SK-N-SH (cell line): ENCODE results near the gene SFMBT2. TPM values are rescaled to one million over a fixed set of nuclear protein-coding genes. Genes with fewer than 3 reads are reported as not detected.
A peak's percentile ranks its signal among the peaks of the same experiment; 100 is the strongest.

Experiments used
- CTCF ChIA-PET: fragments of 300-600, 350-600 bp; formaldehyde crosslinking; extraction: SDS; loops from one replicate; lab custom pipeline; 2021; lab: Yijun Ruan, JAX
- POLR2A ChIA-PET: fragments of 350-600 bp; sonication (Branson Sonifier 250); formaldehyde crosslinking; extraction: SDS; loops from one replicate; lab custom pipeline; 2020; ENCODE audit warnings: antibody characterized with exemption, inconsistent platforms; lab: Yijun Ruan, JAX
- DNase-seq: peaks from one replicate; pipeline ENCODE4 v3.0.0; 2012
- H2AFZ ChIP-seq: fragments of 200-600 bp; sonication (generic); 2 replicates; pipeline ENCODE4 v1.8.1; 2016; ENCODE audit warnings: antibody characterized with exemption, mild to moderate bottlenecking, low read depth
- H3F3A ChIP-seq: fragments of 200-600 bp; sonication (generic); replicated peaks from 2 replicates; pipeline ENCODE3; 2016; ENCODE audit warnings: antibody characterized with exemption, mild to moderate bottlenecking; ENCODE audit not compliant: insufficient read depth
- H3K27ac ChIP-seq, 2 experiments: fragments of 200-500 bp in 1 of 2; fragments of 200-600 bp in 1 of 2; sonication (Bioruptor generic) in 1 of 2; sonication (generic), shearing (Covaris generic) in 1 of 2; 2 replicates each; pipeline versions ENCODE4 v1.5.1 to v1.6.1; 2014 to 2016; ENCODE audit warnings: low read depth in 2 of 2, inconsistent platforms in 1 of 2, low read length in 1 of 2, mild to moderate bottlenecking in 1 of 2, mixed read lengths in 1 of 2
- H3K27me3 ChIP-seq: fragments of 200-600 bp; sonication (generic), shearing (Covaris generic); 2 replicates; pipeline ENCODE4 v1.6.1; 2016; ENCODE audit warnings: mixed run types; ENCODE audit not compliant: insufficient read depth
- H3K36me3 ChIP-seq, 2 experiments: fragments of 200-500 bp in 1 of 2; fragments of 200-600 bp in 1 of 2; sonication (Bioruptor generic) in 1 of 2; sonication (generic) in 1 of 2; replicated peaks in 1 of 2; 2 replicates each; pipeline versions ENCODE3 to v1.5.1; 2014 to 2016; ENCODE audit warnings: low read length in 1 of 2, mild to moderate bottlenecking in 1 of 2; ENCODE audit not compliant: insufficient read depth in 2 of 2, control insufficient read depth in 1 of 2
- H3K4me1 ChIP-seq, 2 experiments: fragments of 200-500 bp in 1 of 2; fragments of 200-600 bp in 1 of 2; sonication (Bioruptor generic) in 1 of 2; sonication (generic), shearing (Covaris generic) in 1 of 2; 2 replicates each; pipeline versions ENCODE4 v1.5.1 to v1.6.1; 2014 to 2016; ENCODE audit warnings: low read depth in 1 of 2, low read length in 1 of 2, mixed run types in 1 of 2; ENCODE audit not compliant: insufficient read depth in 2 of 2, control insufficient read depth in 1 of 2
- H3K4me2 ChIP-seq: fragments of 200-600 bp; sonication (generic), shearing (Covaris generic); 2 replicates; pipeline ENCODE4 v1.6.1; 2017; ENCODE audit warnings: mixed run types
- H3K4me3 ChIP-seq, 2 experiments: fragments of 200-500 bp in 1 of 2; fragments of 200-600 bp in 1 of 2; sonication (Bioruptor generic) in 1 of 2; sonication (generic), shearing (Covaris generic) in 1 of 2; 2 replicates each; pipeline versions ENCODE4 v1.5.1 to v1.8.1; 2014 to 2016; ENCODE audit warnings: low read depth in 2 of 2, inconsistent platforms in 1 of 2, low read length in 1 of 2, mild to moderate bottlenecking in 1 of 2, mixed read lengths in 1 of 2, moderate library complexity in 1 of 2
- H3K79me2 ChIP-seq: fragments of 200-600 bp; sonication (generic); 2 replicates; pipeline ENCODE4 v1.8.1; 2017; ENCODE audit warnings: mild to moderate bottlenecking; ENCODE audit not compliant: insufficient read depth
- H3K9ac ChIP-seq: fragments of 200-600 bp; sonication (generic); 2 replicates; pipeline ENCODE4 v1.6.1; 2017; ENCODE audit warnings: mixed run types
- H3K9me2 ChIP-seq: fragments of 200-600 bp; sonication (generic); 2 replicates; pipeline ENCODE4 v1.6.1; 2017; ENCODE audit warnings: mixed run types
- H3K9me3 ChIP-seq: fragments of 200-600 bp; sonication (generic); 2 replicates; pipeline ENCODE4 v1.6.1; 2017; ENCODE audit warnings: mixed run types, mild to moderate bottlenecking, moderate library complexity
- H4K20me1 ChIP-seq: fragments of 200-600 bp; sonication (generic); 2 replicates; pipeline ENCODE4 v1.6.1; 2017; ENCODE audit warnings: mild to moderate bottlenecking, mixed run types; ENCODE audit not compliant: insufficient read depth
- ELF1 ChIP-seq: IDR thresholded peaks from 2 replicates; pipeline ENCODE4 v1.4.0; 2012
- EP300 ChIP-seq, 2 experiments: IDR thresholded peaks; 2 replicates each; pipeline versions ENCODE4 v1.4.0 to v1.6.1; 2012; ENCODE audit warnings: borderline replicate concordance in 1 of 2, low read depth in 1 of 2, low read length in 1 of 2
- JUND ChIP-seq: IDR thresholded peaks from 2 replicates; pipeline ENCODE4 v1.4.0; 2012
- POLR2AphosphoS5 ChIP-seq: IDR thresholded peaks from 2 replicates; pipeline ENCODE4 v1.6.1; 2012; ENCODE audit warnings: low read depth, low read length
- RCOR1 ChIP-seq: fragments of 150-350 bp; IDR thresholded peaks from 2 replicates; pipeline ENCODE4 v1.6.1; 2017; ENCODE audit warnings: antibody characterized with exemption, low read length
- RFX5 ChIP-seq: IDR thresholded peaks from 2 replicates; pipeline ENCODE4 v1.6.1; 2012; ENCODE audit warnings: mild to moderate bottlenecking, improper control_type of control experiment, low read length
- RXRA ChIP-seq: IDR thresholded peaks from 2 replicates; pipeline ENCODE4 v1.4.0; 2012; ENCODE audit warnings: low read depth, mild to moderate bottlenecking, borderline replicate concordance
- WGBS: methylation state at CpG from one replicate; pipeline ENCODE4 v1.1.6; 2017; ENCODE audit warnings: low lambda C conversion rate; 5-methylcytosine and 5-hydroxymethylcytosine counted together
- polyA plus RNA-seq, 3 experiments: library from polyadenylated mRNA; depleted of rRNA; stranded (reverse); fragments of >200 nt; gene quantifications; 2 replicates each; pipeline ENCODE4 v1.2.3, GENCODE V29; 2012
- TF ChIP-seq, protein P1 (sequence below): IDR thresholded peaks from 2 replicates; pipeline ENCODE4 v1.6.1; 2012; ENCODE audit warnings: mild to moderate bottlenecking, low read depth, low read length, moderate library complexity
- TF ChIP-seq, protein P2 (sequence below): fragments of 150-350 bp; IDR thresholded peaks from 2 replicates; pipeline ENCODE4 v1.6.1; 2016; ENCODE audit warnings: mild to moderate bottlenecking, low read depth, low read length
- TF ChIP-seq, protein P3 (sequence below): IDR thresholded peaks from 2 replicates; pipeline ENCODE4 v1.4.0; 2012; ENCODE audit warnings: low read depth, borderline replicate concordance
- TF ChIP-seq, protein P4 (sequence below): fragments of 150-350 bp; IDR thresholded peaks from 2 replicates; pipeline ENCODE4 v1.6.1; 2017; ENCODE audit warnings: antibody characterized with exemption, low read length, low read depth, borderline replicate concordance

The SFMBT2 gene
- polyA plus RNA-seq, 1 of the 3 experiments (the other 2 are of a cell fraction) = 0.20 TPM

DNA sequence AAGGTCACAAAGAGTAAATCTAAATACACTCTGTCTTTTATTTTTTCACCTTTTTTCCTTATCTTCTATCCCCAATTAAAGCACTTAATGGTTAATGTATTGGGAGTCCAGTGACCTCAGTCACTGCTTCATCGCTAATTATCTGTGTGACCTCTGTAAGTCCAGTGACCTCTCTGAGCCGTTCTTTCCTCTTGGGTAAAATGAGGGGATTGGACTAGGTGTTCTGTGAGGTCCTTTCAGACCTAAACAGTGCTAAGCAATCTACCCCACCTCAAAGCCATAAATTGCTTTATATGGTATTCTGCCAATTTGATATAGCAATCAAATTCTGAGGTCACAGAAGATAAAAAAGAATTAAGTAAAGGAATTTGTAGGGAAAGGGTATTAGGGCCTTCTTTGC lies 3.9 kb upstream of the SFMBT2 start:
- WGBS = 78% methylated on average over 2 of the region's 2 CpGs
- peaks cover 19% of the 10 kb centered on the region for H3K27me3 ChIP-seq
- H3K4me1 ChIP-seq = peaks cover 0 to 2% of the 10 kb centered on the region in 2 experiments; a peak in 1 of 4 replicates
- no peaks in the 10 kb centered on the region for H3K36me3 ChIP-seq
- DNase-seq = no peak
- no peaks in the 10 kb centered on the region for H3F3A ChIP-seq
- no peaks in the 10 kb centered on the region for H3K9me3 ChIP-seq
- ChIA-PET POLR2A (no interaction called here), CTCF (interaction anchor here (1.2 to 4.9 kb wide), 3 partner anchors 55 to 628 kb away, joined by 4 to 19 read pairs (median 13); no protein-coding TSS in a partner anchor)
- H3K9me2 ChIP-seq = no peaks in the 10 kb centered on the region
- no peak overlapping the region for H3K27ac ChIP-seq
- no peaks in the 10 kb centered on the region for H4K20me1 ChIP-seq
- H2AFZ ChIP-seq = no peak overlapping the region
- no peak overlapping the region for H3K9ac ChIP-seq
- H3K4me2 ChIP-seq = no peak overlapping the region
- TF ChIP-seq, protein P1, sequence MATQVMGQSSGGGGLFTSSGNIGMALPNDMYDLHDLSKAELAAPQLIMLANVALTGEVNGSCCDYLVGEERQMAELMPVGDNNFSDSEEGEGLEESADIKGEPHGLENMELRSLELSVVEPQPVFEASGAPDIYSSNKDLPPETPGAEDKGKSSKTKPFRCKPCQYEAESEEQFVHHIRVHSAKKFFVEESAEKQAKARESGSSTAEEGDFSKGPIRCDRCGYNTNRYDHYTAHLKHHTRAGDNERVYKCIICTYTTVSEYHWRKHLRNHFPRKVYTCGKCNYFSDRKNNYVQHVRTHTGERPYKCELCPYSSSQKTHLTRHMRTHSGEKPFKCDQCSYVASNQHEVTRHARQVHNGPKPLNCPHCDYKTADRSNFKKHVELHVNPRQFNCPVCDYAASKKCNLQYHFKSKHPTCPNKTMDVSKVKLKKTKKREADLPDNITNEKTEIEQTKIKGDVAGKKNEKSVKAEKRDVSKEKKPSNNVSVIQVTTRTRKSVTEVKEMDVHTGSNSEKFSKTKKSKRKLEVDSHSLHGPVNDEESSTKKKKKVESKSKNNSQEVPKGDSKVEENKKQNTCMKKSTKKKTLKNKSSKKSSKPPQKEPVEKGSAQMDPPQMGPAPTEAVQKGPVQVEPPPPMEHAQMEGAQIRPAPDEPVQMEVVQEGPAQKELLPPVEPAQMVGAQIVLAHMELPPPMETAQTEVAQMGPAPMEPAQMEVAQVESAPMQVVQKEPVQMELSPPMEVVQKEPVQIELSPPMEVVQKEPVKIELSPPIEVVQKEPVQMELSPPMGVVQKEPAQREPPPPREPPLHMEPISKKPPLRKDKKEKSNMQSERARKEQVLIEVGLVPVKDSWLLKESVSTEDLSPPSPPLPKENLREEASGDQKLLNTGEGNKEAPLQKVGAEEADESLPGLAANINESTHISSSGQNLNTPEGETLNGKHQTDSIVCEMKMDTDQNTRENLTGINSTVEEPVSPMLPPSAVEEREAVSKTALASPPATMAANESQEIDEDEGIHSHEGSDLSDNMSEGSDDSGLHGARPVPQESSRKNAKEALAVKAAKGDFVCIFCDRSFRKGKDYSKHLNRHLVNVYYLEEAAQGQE = no peak
- TF ChIP-seq POLR2AphosphoS5 (no peak), RXRA (no peak), JUND (no peak), RCOR1 (no peak), EP300 (IDR thresholded peaks at IDR 0.05; ENCODE audit: borderline replicate concordance in 1 of 2, low read depth in 1 of 2, low read length in 1 of 2) (no peak)
- TF ChIP-seq, protein P2, sequence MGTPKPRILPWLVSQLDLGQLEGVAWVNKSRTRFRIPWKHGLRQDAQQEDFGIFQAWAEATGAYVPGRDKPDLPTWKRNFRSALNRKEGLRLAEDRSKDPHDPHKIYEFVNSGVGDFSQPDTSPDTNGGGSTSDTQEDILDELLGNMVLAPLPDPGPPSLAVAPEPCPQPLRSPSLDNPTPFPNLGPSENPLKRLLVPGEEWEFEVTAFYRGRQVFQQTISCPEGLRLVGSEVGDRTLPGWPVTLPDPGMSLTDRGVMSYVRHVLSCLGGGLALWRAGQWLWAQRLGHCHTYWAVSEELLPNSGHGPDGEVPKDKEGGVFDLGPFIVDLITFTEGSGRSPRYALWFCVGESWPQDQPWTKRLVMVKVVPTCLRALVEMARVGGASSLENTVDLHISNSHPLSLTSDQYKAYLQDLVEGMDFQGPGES = no peak
- TF ChIP-seq, protein P3, sequence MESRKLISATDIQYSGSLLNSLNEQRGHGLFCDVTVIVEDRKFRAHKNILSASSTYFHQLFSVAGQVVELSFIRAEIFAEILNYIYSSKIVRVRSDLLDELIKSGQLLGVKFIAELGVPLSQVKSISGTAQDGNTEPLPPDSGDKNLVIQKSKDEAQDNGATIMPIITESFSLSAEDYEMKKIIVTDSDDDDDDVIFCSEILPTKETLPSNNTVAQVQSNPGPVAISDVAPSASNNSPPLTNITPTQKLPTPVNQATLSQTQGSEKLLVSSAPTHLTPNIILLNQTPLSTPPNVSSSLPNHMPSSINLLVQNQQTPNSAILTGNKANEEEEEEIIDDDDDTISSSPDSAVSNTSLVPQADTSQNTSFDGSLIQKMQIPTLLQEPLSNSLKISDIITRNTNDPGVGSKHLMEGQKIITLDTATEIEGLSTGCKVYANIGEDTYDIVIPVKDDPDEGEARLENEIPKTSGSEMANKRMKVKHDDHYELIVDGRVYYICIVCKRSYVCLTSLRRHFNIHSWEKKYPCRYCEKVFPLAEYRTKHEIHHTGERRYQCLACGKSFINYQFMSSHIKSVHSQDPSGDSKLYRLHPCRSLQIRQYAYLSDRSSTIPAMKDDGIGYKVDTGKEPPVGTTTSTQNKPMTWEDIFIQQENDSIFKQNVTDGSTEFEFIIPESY = no peak
- no peaks in the 10 kb centered on the region for H3K79me2 ChIP-seq
- H3K4me3 ChIP-seq = no peak overlapping the region

DNA sequence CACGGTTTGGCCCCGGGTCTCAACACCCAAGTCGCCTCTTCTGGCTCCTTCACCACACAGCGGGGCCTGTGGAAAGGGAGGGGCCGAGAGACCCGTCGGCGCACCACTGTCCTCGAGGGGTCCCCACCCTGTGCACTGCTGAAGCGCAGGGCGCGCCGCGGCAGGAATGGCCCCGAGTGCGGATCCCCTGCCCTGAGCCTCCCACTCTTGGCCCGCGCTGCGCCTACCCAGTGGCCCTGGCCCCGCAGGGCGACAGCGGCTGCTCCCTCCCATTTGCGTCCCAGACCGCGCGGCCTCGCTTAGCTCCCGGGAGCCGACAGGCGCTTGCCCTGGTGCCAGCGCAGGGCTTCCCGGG lies 2.1 kb upstream of the SFMBT2 start:
- ChIA-PET CTCF (interaction anchor here (0.6 to 6.9 kb wide), 3 partner anchors 27 to 292 kb away, joined by 4 to 72 read pairs (median 9); no protein-coding TSS in a partner anchor), POLR2A (no interaction called here)
- Histone ChIP-seq H3K4me2 (no peak overlapping the region), H3K9ac (no peak overlapping the region), H3K36me3 (no peaks in the 10 kb centered on the region), H4K20me1 (no peaks in the 10 kb centered on the region), H3K4me1 (peaks cover 0 to 11% of the 10 kb centered on the region in 2 experiments; a peak in 1 of 4 replicates), H3K9me2 (no peaks in the 10 kb centered on the region), H3K79me2 (no peaks in the 10 kb centered on the region), H3K27ac (no peak overlapping the region), H3K9me3 (no peaks in the 10 kb centered on the region), H3F3A (no peaks in the 10 kb centered on the region), H2AFZ (no peak overlapping the region), H3K27me3 (peaks cover 37% of the 10 kb centered on the region), H3K4me3 (no peak overlapping the region)
- WGBS = 4% methylated on average over 10 of the region's 32 CpGs
- peak; percentile 39 for DNase-seq
- no peak for TF ChIP-seq ELF1
- TF ChIP-seq RFX5 = no peak
- TF ChIP-seq, protein P4, sequence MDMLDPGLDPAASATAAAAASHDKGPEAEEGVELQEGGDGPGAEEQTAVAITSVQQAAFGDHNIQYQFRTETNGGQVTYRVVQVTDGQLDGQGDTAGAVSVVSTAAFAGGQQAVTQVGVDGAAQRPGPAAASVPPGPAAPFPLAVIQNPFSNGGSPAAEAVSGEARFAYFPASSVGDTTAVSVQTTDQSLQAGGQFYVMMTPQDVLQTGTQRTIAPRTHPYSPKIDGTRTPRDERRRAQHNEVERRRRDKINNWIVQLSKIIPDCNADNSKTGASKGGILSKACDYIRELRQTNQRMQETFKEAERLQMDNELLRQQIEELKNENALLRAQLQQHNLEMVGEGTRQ = no peak
- TF ChIP-seq POLR2AphosphoS5 = no peak
- TF ChIP-seq, protein P3 = no peak
